GM12892 (cell line): ENCODE results near the gene PPP5C.

Experiments
- POLR2A ChIP-seq: IDR thresholded peaks from 2 replicates; pipeline ENCODE4 v1.6.1; 2011; ENCODE audit warnings: low read depth, low read length, control low read depth
- POLR2AphosphoS5 ChIP-seq: IDR thresholded peaks from 2 replicates; pipeline ENCODE4 v1.6.1; 2011; ENCODE audit warnings: low read depth, low read length, control low read depth
- TAF1 ChIP-seq: IDR thresholded peaks from 2 replicates; pipeline ENCODE4 v1.6.1; 2011; ENCODE audit warnings: low read depth, mild to moderate bottlenecking, control low read depth, low read length, borderline replicate concordance

GRCh38 chr19:46319613-46320012 lies 27.3 kb upstream of the PPP5C start:
- TF ChIP-seq POLR2A (no peak), TAF1 (no peak), POLR2AphosphoS5 (no peak)
